IMR-90 (cell line): Measurements from ENCODE around the gene C12orf57. TPM values are rescaled to one million over a fixed set of nuclear protein-coding genes. Genes with fewer than 3 reads are reported as not detected.

Experiments
- MAZ ChIP-seq: IDR thresholded peaks from 2 replicates; pipeline ENCODE4 v1.6.1; 2012; ENCODE audit warnings: low read depth, mild to moderate bottlenecking, low read length, improper control_type of control experiment, moderate library complexity, borderline replicate concordance
- MXI1 ChIP-seq: IDR thresholded peaks from 2 replicates; pipeline ENCODE4 v1.6.1; 2012; ENCODE audit warnings: low read depth, mild to moderate bottlenecking, low read length, moderate library complexity, borderline replicate concordance
- RAD21 ChIP-seq: IDR thresholded peaks from 2 replicates; pipeline ENCODE4 v1.6.1; 2012; ENCODE audit warnings: low read length, improper control_type of control experiment
- polyA plus RNA-seq, 3 experiments: library from polyadenylated mRNA; depleted of rRNA; stranded (reverse); fragments of >200 nt; gene quantifications; 2 replicates each; pipeline ENCODE4 v1.2.3, GENCODE V29; 2012; ENCODE audit warnings: low replicate concordance in 1 of 3
- total RNA-seq: library from RNA; depleted of rRNA; stranded (reverse); fragments of >200 nt; gene quantifications from 2 replicates; pipeline ENCODE4 v1.2.3, GENCODE V29; 2012
- TF ChIP-seq, protein P1 (sequence below): conservative IDR thresholded peaks from 2 replicates; pipeline ENCODE4 v1.5.1; 2012; ENCODE audit warnings: mild to moderate bottlenecking, low read depth, low read length, improper control_type of control experiment

C12orf57 gene
- total and polyA plus RNA-seq, 2 of the 4 experiments (the other 2 are of a cell fraction): 238 to 530 TPM

GRCh38 chr12:6914246-6914946, 29.4 kb upstream of the C12orf57 start, which contains the start of gene ENO2 (continued):
- TF ChIP-seq MAZ (peak; percentile 85; the same call in 1 of the 2 replicates), RAD21 (no peak), MXI1 (no peak)
- TF ChIP-seq, protein P1, sequence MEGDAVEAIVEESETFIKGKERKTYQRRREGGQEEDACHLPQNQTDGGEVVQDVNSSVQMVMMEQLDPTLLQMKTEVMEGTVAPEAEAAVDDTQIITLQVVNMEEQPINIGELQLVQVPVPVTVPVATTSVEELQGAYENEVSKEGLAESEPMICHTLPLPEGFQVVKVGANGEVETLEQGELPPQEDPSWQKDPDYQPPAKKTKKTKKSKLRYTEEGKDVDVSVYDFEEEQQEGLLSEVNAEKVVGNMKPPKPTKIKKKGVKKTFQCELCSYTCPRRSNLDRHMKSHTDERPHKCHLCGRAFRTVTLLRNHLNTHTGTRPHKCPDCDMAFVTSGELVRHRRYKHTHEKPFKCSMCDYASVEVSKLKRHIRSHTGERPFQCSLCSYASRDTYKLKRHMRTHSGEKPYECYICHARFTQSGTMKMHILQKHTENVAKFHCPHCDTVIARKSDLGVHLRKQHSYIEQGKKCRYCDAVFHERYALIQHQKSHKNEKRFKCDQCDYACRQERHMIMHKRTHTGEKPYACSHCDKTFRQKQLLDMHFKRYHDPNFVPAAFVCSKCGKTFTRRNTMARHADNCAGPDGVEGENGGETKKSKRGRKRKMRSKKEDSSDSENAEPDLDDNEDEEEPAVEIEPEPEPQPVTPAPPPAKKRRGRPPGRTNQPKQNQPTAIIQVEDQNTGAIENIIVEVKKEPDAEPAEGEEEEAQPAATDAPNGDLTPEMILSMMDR: no peak
